ENCODE results near the gene PECR.

DNA sequence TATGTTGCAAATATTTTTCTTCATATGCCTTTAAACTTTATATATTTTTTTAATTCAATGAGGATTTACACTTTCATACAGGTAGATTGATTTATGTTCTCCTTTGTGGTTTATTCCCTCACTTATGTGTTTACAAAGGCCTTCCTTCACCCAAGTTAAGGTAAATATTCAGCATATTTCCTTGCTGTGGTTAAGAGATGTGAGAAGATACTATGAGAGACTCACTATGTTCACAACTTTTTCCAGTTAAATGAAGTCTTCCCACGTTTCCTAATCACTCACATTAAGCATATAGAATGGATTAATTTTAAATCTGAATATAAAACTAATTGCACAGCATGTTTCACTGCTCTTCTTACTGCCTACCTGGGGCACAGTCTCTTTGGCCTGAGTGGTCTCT, 597 bp downstream of the PECR start:
- TF ChIP-seq FOXP2 (optimal IDR thresholded peaks at IDR 0.05; ENCODE audit: control extremely low read depth, extremely low read length, insufficient read depth) (no peak), POLR2AphosphoS5 (IDR thresholded peaks at IDR 0.05; ENCODE audit: borderline replicate concordance, low read depth, low read length) (no peak), EZH2 (IDR thresholded peaks at IDR 0.05) (no peak)
